ENCODE data around the gene CTSL. TPM values are rescaled to one million over a fixed set of nuclear protein-coding genes. Genes with fewer than 3 reads are reported as not detected.
A peak's percentile ranks its signal among the peaks of the same experiment; 100 is the strongest.

Gene CTSL
- polyA plus RNA-seq, 1 donor (not counting 4 experiments of a cell fraction or from before 2014, with no cell fraction given) = 121 TPM

DNA sequence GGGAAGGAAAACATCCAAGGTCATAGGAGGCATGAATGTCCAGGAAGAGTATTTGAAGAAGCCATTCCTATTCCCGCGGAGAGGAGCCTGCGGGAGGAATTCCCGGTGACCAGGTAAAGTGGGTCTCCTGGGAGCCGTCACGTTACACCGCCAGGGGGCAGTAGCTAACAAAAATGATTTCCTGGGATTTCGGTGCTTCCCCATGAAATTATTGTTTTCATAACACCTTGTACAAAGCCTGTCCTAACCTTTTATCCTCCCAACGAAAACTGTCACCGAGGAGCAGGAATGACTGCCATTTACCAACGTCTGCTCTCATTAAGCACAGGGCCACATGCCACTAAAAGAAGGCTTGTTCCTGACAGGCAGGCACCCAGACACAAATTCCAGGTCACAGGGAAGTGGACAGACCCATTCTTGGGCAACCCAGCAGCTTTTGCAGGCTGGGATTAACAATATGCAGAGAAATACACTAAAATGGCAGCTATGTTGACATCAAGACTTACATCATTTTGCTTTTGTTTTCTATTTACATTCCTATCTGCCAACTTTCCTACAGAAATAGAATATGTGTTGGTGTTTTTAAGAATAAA lies 41.2 kb upstream of the CTSL start:
- Histone ChIP-seq H3K36me3 (ENCODE audit: control insufficient read depth in 2 of 2, extremely low read depth in 1 of 2, insufficient read depth in 2 of 2, low read length in 2 of 2) (no peaks in the 10 kb centered on the region), H4K20me1 (ENCODE audit: control insufficient read depth, extremely low read depth, insufficient read depth, low read length) (no peaks in the 10 kb centered on the region), H3K27me3 (ENCODE audit: control insufficient read depth, extremely low read depth, insufficient read depth, low read length) (no peaks in the 10 kb centered on the region), H3K9me1 (ENCODE audit: control insufficient read depth, extremely low read depth, insufficient read depth, low read length) (no peaks in the 10 kb centered on the region), H3K4me1 (ENCODE audit: control insufficient read depth, extremely low read depth, insufficient read depth, low read length) (no peaks in the 10 kb centered on the region), H3K9me3 (ENCODE audit: control insufficient read depth, low read depth, low read length) (no peaks in the 10 kb centered on the region), H3K4me2 (ENCODE audit: control insufficient read depth, extremely low read depth, insufficient read depth, low read depth, low read length) (peak overlapping the region; percentile 11), H3K9ac (ENCODE audit: control insufficient read depth, extremely low read depth, insufficient read depth, low read length) (no peak overlapping the region), H3K4me3 (ENCODE audit: control insufficient read depth in 2 of 3, extremely low read depth in 1 of 3, insufficient read depth in 2 of 3, low read depth in 1 of 3, low read length in 3 of 3) (no peak overlapping the region), H3K79me2 (ENCODE audit: control insufficient read depth, insufficient read depth, low read length) (no peaks in the 10 kb centered on the region), H2AFZ (ENCODE audit: control insufficient read depth, low read length) (no peak overlapping the region), H3K27ac (ENCODE audit: control insufficient read depth, insufficient read depth, low read length) (no peak overlapping the region)
- dilution Hi-C loops (cut with MboI; ENCODE audit: extremely low pct_ligation_motif_present, low sequenced_read_pairs) = no loop called here
- DNase-seq (ENCODE audit: low read depth, low spot score) (no peak), FAIRE-seq (peak; percentile 39)
- TF ChIP-seq EZH2 (IDR thresholded peaks at IDR 0.05; ENCODE audit: low read length) = no peak
- TF ChIP-seq, protein P1, sequence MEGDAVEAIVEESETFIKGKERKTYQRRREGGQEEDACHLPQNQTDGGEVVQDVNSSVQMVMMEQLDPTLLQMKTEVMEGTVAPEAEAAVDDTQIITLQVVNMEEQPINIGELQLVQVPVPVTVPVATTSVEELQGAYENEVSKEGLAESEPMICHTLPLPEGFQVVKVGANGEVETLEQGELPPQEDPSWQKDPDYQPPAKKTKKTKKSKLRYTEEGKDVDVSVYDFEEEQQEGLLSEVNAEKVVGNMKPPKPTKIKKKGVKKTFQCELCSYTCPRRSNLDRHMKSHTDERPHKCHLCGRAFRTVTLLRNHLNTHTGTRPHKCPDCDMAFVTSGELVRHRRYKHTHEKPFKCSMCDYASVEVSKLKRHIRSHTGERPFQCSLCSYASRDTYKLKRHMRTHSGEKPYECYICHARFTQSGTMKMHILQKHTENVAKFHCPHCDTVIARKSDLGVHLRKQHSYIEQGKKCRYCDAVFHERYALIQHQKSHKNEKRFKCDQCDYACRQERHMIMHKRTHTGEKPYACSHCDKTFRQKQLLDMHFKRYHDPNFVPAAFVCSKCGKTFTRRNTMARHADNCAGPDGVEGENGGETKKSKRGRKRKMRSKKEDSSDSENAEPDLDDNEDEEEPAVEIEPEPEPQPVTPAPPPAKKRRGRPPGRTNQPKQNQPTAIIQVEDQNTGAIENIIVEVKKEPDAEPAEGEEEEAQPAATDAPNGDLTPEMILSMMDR (optimal IDR thresholded peaks at IDR 0.05 in 1 of 3, IDR thresholded peaks at IDR 0.05 in 1 of 3, conservative IDR thresholded peaks at IDR 0.05 in 1 of 3; ENCODE audit: extremely low read depth in 1 of 3, insufficient read depth in 2 of 3, low read length in 3 of 3) = peak; percentile 75 to 82 (median 77)

DNA sequence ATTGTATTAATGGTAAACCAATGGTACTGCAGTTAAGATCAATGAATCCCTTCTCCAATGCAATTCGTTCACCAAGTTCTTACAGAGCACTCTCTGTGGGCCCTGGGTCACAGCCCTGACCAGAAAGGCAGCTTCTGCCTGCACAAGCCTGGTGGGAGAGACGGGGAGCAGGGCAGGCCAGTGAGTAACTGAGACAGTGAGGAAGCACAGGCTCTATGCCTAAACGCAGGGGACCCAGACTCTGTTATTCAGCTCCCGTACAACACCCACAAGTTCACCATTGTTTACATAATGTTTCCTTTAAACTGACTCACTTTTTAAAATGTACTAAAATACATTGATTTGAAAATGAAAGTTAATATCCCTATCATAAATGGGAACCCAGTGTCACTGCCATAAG lies 40.5 kb upstream of the CTSL start:
- no peak overlapping the region for H3K9ac ChIP-seq (ENCODE audit: control insufficient read depth, extremely low read depth, insufficient read depth, low read length)
- DNase-seq (ENCODE audit: low read depth, low spot score) (no peak), FAIRE-seq (no peak)
- H3K27ac ChIP-seq (ENCODE audit: control insufficient read depth, insufficient read depth, low read length) = no peak overlapping the region
- H3K9me3 ChIP-seq (ENCODE audit: control insufficient read depth, low read depth, low read length) = no peaks in the 10 kb centered on the region
- H3K79me2 ChIP-seq (ENCODE audit: control insufficient read depth, insufficient read depth, low read length) = no peaks in the 10 kb centered on the region
- no peak overlapping the region for H3K4me2 ChIP-seq (ENCODE audit: control insufficient read depth, extremely low read depth, insufficient read depth, low read depth, low read length)
- no peaks in the 10 kb centered on the region for H3K27me3 ChIP-seq (ENCODE audit: control insufficient read depth, extremely low read depth, insufficient read depth, low read length)
- H3K36me3 ChIP-seq (ENCODE audit: control insufficient read depth in 2 of 2, extremely low read depth in 1 of 2, insufficient read depth in 2 of 2, low read length in 2 of 2) = no peaks in the 10 kb centered on the region
- dilution Hi-C loops (cut with MboI; ENCODE audit: extremely low pct_ligation_motif_present, low sequenced_read_pairs) = no loop called here
- no peak overlapping the region for H3K4me3 ChIP-seq (ENCODE audit: control insufficient read depth in 2 of 3, extremely low read depth in 1 of 3, insufficient read depth in 2 of 3, low read depth in 1 of 3, low read length in 3 of 3)
- TF ChIP-seq, protein P1 (optimal IDR thresholded peaks at IDR 0.05 in 1 of 3, IDR thresholded peaks at IDR 0.05 in 1 of 3, conservative IDR thresholded peaks at IDR 0.05 in 1 of 3; ENCODE audit: extremely low read depth in 1 of 3, insufficient read depth in 2 of 3, low read length in 3 of 3) = no peak
- TF ChIP-seq EZH2 (IDR thresholded peaks at IDR 0.05; ENCODE audit: low read length) = no peak
- no peaks in the 10 kb centered on the region for H3K4me1 ChIP-seq (ENCODE audit: control insufficient read depth, extremely low read depth, insufficient read depth, low read length)
- H4K20me1 ChIP-seq (ENCODE audit: control insufficient read depth, extremely low read depth, insufficient read depth, low read length) = no peaks in the 10 kb centered on the region
- H2AFZ ChIP-seq (ENCODE audit: control insufficient read depth, low read length) = no peak overlapping the region
- no peaks in the 10 kb centered on the region for H3K9me1 ChIP-seq (ENCODE audit: control insufficient read depth, extremely low read depth, insufficient read depth, low read length)

Data from keratinocyte (primary cell).